CD4-positive, alpha-beta memory T cell (primary cell): ENCODE results near the gene ANKS6. TPM values are rescaled to one million over a fixed set of nuclear protein-coding genes. Genes with fewer than 3 reads are reported as not detected.

Experiments
- CTCF ChIA-PET: fragments of 350-600 bp; sonication (Branson Sonifier 250); formaldehyde crosslinking; loops from one replicate; lab custom pipeline; 2021; ENCODE audit warnings: inconsistent platforms; ENCODE audit not compliant: partially characterized antibody; lab: Charles Lee
- POLR2A ChIA-PET: fragments of 350-600 bp; sonication (Branson Sonifier 250); formaldehyde crosslinking; loops from one replicate; lab custom pipeline; 2021; ENCODE audit not compliant: partially characterized antibody; lab: Charles Lee
- DNase-seq, 5 donors: peaks; one replicate each; pipeline versions ENCODE4 v3.0.0 to v3.0.0-alpha.2; 2020 to 2022; ENCODE audit warnings: mixed read lengths in 1 of 5
- H3K27ac ChIP-seq: one replicate; pipeline ENCODE4 v1.7.0; 2013; ENCODE audit warnings: low read depth, low read length
- H3K27me3 ChIP-seq: 2 replicates; pipeline ENCODE4 v1.7.0; 2013; ENCODE audit warnings: mild to moderate bottlenecking, low read length, moderate library complexity; ENCODE audit not compliant: insufficient read depth
- H3K36me3 ChIP-seq: 2 replicates; pipeline ENCODE4 v1.7.0; 2013; ENCODE audit warnings: mild to moderate bottlenecking, low read length, moderate library complexity; ENCODE audit not compliant: insufficient read depth
- H3K4me1 ChIP-seq: 2 replicates; pipeline ENCODE4 v1.7.0; 2013; ENCODE audit warnings: mild to moderate bottlenecking, low read length, moderate library complexity; ENCODE audit not compliant: insufficient read depth
- H3K4me3 ChIP-seq, 2 donors: one replicate each; pipeline ENCODE4 v1.7.0; 2013; ENCODE audit warnings: low read length in 2 of 2, mild to moderate bottlenecking in 1 of 2
- H3K9me3 ChIP-seq, 2 donors: one replicate each; pipeline ENCODE4 v1.7.0; 2013; ENCODE audit warnings: low read length in 2 of 2, control low read depth in 1 of 2; ENCODE audit not compliant: control insufficient read depth in 1 of 2
- H3K27ac Mint-ChIP-seq, 7 donors: one replicate each; pipeline ENCODE4 v1.8.0; 2020 to 2021; ENCODE audit warnings: mixed read lengths in 7 of 7, mild to moderate bottlenecking in 6 of 7, inconsistent platforms in 3 of 7, moderate library complexity in 3 of 7
- H3K27me3 Mint-ChIP-seq, 2 donors: one replicate each; pipeline ENCODE4 v1.8.0; 2020 to 2021; ENCODE audit warnings: mixed read lengths in 2 of 2
- H3K36me3 Mint-ChIP-seq, 2 donors: one replicate each; pipeline ENCODE4 v1.8.0; 2020 to 2021; ENCODE audit warnings: mixed read lengths in 2 of 2, inconsistent platforms in 1 of 2, mild to moderate bottlenecking in 1 of 2
- H3K4me1 Mint-ChIP-seq, 4 donors: one replicate each; pipeline ENCODE4 v1.8.0; 2020 to 2021; ENCODE audit warnings: mixed read lengths in 4 of 4, mild to moderate bottlenecking in 1 of 4
- H3K4me3 Mint-ChIP-seq, 8 donors: one replicate each; pipeline ENCODE4 v1.8.0; 2020 to 2021; ENCODE audit warnings: mixed read lengths in 8 of 8, mild to moderate bottlenecking in 7 of 8, moderate library complexity in 6 of 8, inconsistent platforms in 3 of 8
- H3K9me3 Mint-ChIP-seq, 8 donors: one replicate each; pipeline ENCODE4 v1.8.0; 2020 to 2021; ENCODE audit warnings: mixed read lengths in 8 of 8, mild to moderate bottlenecking in 5 of 8, inconsistent platforms in 3 of 8, moderate library complexity in 1 of 8
- intact Hi-C: fragments of 100-400 bp; cut with micrococcal nuclease; formaldehyde crosslinking; loops from one replicate; pipeline ENCODE4 v1.15.1; 2023
- polyA plus RNA-seq, 2 donors: library from polyadenylated mRNA; unstranded; fragments of 300-500 nt; fragmentation: Illumina TruSeq; gene quantifications; one replicate each; pipeline ENCODE4 v1.2.3, GENCODE V29; 2021
- total RNA-seq, 2 experiments: library from RNA; stranded (reverse); gene quantifications; one replicate each; pipeline ENCODE4 v1.2.3, GENCODE V29; 2021

The ANKS6 gene
- total and polyA plus RNA-seq, 4 experiments from 2014 or later: 2.5 to 12.2 (median 9.6) TPM

- no peak overlapping the region for H3K27ac ChIP-seq
- H3K9me3 ChIP-seq: no peaks in the 10 kb centered on the region
- Mint-ChIP-seq H3K27ac (no peak overlapping the region), H3K9me3 (peaks cover 0 to 7% (median 3%) of the 10 kb centered on the region in 8 donors), H3K4me1 (no peaks in the 10 kb centered on the region), H3K27me3 (no peaks in the 10 kb centered on the region), H3K36me3 (peaks cover 54 to 65% of the 10 kb centered on the region in 2 donors), H3K4me3 (no peak overlapping the region)
- no peak overlapping the region for H3K4me3 ChIP-seq
- ChIA-PET POLR2A (no interaction called here), CTCF (no interaction called here)
- no peaks in the 10 kb centered on the region for H3K27me3 ChIP-seq
- intact Hi-C loops: no loop called here
- DNase-seq: no peak
- H3K36me3 ChIP-seq: no peaks in the 10 kb centered on the region
- H3K4me1 ChIP-seq: no peaks in the 10 kb centered on the region
Observed at GRCh38 chr9:98736226-98736625, 60.1 kb downstream of the ANKS6 start.

GRCh38 chr9:98732801-98733200 lies 63.6 kb downstream of the ANKS6 start:
- Mint-ChIP-seq H3K4me1 (no peaks in the 10 kb centered on the region), H3K27me3 (no peaks in the 10 kb centered on the region), H3K9me3 (no peaks in the 10 kb centered on the region), H3K36me3 (peaks cover 33 to 39% of the 10 kb centered on the region in 2 donors), H3K27ac (peak overlapping the region in 1 of 7 donors; percentile 11), H3K4me3 (no peak overlapping the region)
- DNase-seq: no peak
- Histone ChIP-seq H3K9me3 (no peaks in the 10 kb centered on the region), H3K27ac (no peak overlapping the region), H3K4me3 (no peak overlapping the region), H3K27me3 (peaks cover 2% of the 10 kb centered on the region), H3K36me3 (no peaks in the 10 kb centered on the region), H3K4me1 (no peaks in the 10 kb centered on the region)
- ChIA-PET POLR2A (no interaction called here), CTCF (no interaction called here)
- intact Hi-C loops: no loop called here

- no peak overlapping the region for H3K27ac Mint-ChIP-seq
- no peaks in the 10 kb centered on the region for H3K9me3 ChIP-seq
- POLR2A ChIA-PET: no interaction called here
- H3K4me1 ChIP-seq: no peaks in the 10 kb centered on the region
- intact Hi-C loops: no loop called here
- H3K36me3 ChIP-seq: no peaks in the 10 kb centered on the region
- H3K4me1 Mint-ChIP-seq: no peaks in the 10 kb centered on the region
- H3K36me3 Mint-ChIP-seq: peaks cover 26 to 32% of the 10 kb centered on the region in 2 donors
- H3K4me3 Mint-ChIP-seq: no peak overlapping the region
- no peak overlapping the region for H3K4me3 ChIP-seq
- H3K27ac ChIP-seq: no peak overlapping the region
- no peaks in the 10 kb centered on the region for H3K9me3 Mint-ChIP-seq
- no peak for DNase-seq
- H3K27me3 Mint-ChIP-seq: peaks cover 0 to under 1% of the 10 kb centered on the region in 2 donors
- peaks cover 8% of the 10 kb centered on the region for H3K27me3 ChIP-seq
- CTCF ChIA-PET: no interaction called here
Observed at GRCh38 chr9:98732091-98732490, 64.3 kb downstream of the ANKS6 start.

GRCh38 chr9:98730871-98731270 lies 65.5 kb downstream of the ANKS6 start:
- Mint-ChIP-seq H3K27ac (no peak overlapping the region), H3K36me3 (peaks cover 17 to 20% of the 10 kb centered on the region in 2 donors), H3K9me3 (no peaks in the 10 kb centered on the region), H3K4me3 (no peak overlapping the region), H3K27me3 (peaks cover 0 to 5% of the 10 kb centered on the region in 2 donors), H3K4me1 (no peaks in the 10 kb centered on the region)
- no peaks in the 10 kb centered on the region for H3K4me1 ChIP-seq
- H3K9me3 ChIP-seq: no peaks in the 10 kb centered on the region
- peaks cover 8% of the 10 kb centered on the region for H3K27me3 ChIP-seq
- no peak overlapping the region for H3K27ac ChIP-seq
- ChIA-PET POLR2A (no interaction called here), CTCF (no interaction called here)
- intact Hi-C loops: no loop called here
- H3K4me3 ChIP-seq: no peak overlapping the region
- no peaks in the 10 kb centered on the region for H3K36me3 ChIP-seq
- DNase-seq: no peak

- intact Hi-C loops: no loop called here
- ChIA-PET POLR2A (no interaction called here), CTCF (no interaction called here)
- Histone ChIP-seq H3K4me1 (no peaks in the 10 kb centered on the region), H3K36me3 (no peaks in the 10 kb centered on the region), H3K9me3 (no peaks in the 10 kb centered on the region), H3K4me3 (no peak overlapping the region), H3K27me3 (peaks cover 8% of the 10 kb centered on the region), H3K27ac (no peak overlapping the region)
- H3K36me3 Mint-ChIP-seq: no peaks in the 10 kb centered on the region
- peaks cover 5 to 14% of the 10 kb centered on the region in 2 donors for H3K27me3 Mint-ChIP-seq
- peaks cover 0 to 11% (median 2%) of the 10 kb centered on the region in 8 donors for H3K9me3 Mint-ChIP-seq
- no peaks in the 10 kb centered on the region for H3K4me1 Mint-ChIP-seq
- H3K4me3 Mint-ChIP-seq: no peak overlapping the region
- no peak overlapping the region for H3K27ac Mint-ChIP-seq
- DNase-seq: no peak
Observed at GRCh38 chr9:98728500-98728899, 67.9 kb downstream of the ANKS6 start.

DNA sequence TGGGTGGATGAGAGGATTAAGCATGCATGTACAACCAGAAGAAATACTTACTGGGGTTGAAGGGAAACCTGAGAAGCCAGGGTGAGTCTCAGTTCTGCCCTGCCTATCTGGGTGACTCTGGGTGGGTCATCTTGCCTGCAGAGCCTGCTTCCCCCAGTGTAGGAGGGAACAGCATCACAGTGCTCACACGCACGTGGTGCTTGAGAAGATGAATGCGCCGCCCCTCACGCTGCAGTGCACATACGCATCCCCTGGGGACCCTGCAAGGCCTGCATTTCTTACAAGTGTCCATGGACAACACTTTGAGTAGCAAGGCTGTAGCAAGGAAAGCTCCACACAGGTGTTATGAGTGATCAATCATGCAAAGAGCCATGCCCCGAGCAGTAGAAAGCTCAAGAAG lies 68.9 kb downstream of the ANKS6 start:
- H3K4me1 Mint-ChIP-seq: no peaks in the 10 kb centered on the region

GRCh38 chr9:98726735-98727134 lies 69.6 kb downstream of the ANKS6 start:
- Histone ChIP-seq H3K4me1 (no peaks in the 10 kb centered on the region), H3K4me3 (no peak overlapping the region), H3K36me3 (no peaks in the 10 kb centered on the region), H3K27ac (no peak overlapping the region), H3K27me3 (peaks cover 8% of the 10 kb centered on the region), H3K9me3 (no peaks in the 10 kb centered on the region)
- ChIA-PET CTCF (interaction anchor here (0.5 kb wide), 1 partner anchor 928 kb away, joined by 3 read pairs; no protein-coding TSS in a partner anchor), POLR2A (no interaction called here)
- no peak for DNase-seq
- intact Hi-C loops: no loop called here
- Mint-ChIP-seq H3K36me3 (no peaks in the 10 kb centered on the region), H3K27me3 (peaks cover 10 to 22% of the 10 kb centered on the region in 2 donors), H3K9me3 (peaks cover 0 to 17% (median 3%) of the 10 kb centered on the region in 8 donors), H3K4me1 (no peaks in the 10 kb centered on the region), H3K27ac (no peak overlapping the region), H3K4me3 (no peak overlapping the region)

More for the DNA sequence above, 68.9 kb downstream of the ANKS6 start:
- POLR2A ChIA-PET: no interaction called here
- Mint-ChIP-seq H3K27me3 (peaks cover 10 to 22% of the 10 kb centered on the region in 2 donors), H3K4me3 (no peak overlapping the region), H3K9me3 (peaks cover 0 to 17% (median 2%) of the 10 kb centered on the region in 8 donors), H3K36me3 (no peaks in the 10 kb centered on the region), H3K27ac (no peak overlapping the region)
- no peak overlapping the region for H3K4me3 ChIP-seq
- H3K27me3 ChIP-seq: peaks cover 8% of the 10 kb centered on the region
- H3K36me3 ChIP-seq: no peaks in the 10 kb centered on the region
- no peak for DNase-seq
- H3K4me1 ChIP-seq: no peaks in the 10 kb centered on the region
- intact Hi-C loops: no loop called here
- CTCF ChIA-PET: no interaction called here
- H3K27ac ChIP-seq: no peak overlapping the region
- no peaks in the 10 kb centered on the region for H3K9me3 ChIP-seq
